ENCODE measurements around the gene LRIG1.

GRCh38 chr3:66382142-66382541 lies 118.7 kb downstream of the LRIG1 start:
- TF ChIP-seq, protein P1, sequence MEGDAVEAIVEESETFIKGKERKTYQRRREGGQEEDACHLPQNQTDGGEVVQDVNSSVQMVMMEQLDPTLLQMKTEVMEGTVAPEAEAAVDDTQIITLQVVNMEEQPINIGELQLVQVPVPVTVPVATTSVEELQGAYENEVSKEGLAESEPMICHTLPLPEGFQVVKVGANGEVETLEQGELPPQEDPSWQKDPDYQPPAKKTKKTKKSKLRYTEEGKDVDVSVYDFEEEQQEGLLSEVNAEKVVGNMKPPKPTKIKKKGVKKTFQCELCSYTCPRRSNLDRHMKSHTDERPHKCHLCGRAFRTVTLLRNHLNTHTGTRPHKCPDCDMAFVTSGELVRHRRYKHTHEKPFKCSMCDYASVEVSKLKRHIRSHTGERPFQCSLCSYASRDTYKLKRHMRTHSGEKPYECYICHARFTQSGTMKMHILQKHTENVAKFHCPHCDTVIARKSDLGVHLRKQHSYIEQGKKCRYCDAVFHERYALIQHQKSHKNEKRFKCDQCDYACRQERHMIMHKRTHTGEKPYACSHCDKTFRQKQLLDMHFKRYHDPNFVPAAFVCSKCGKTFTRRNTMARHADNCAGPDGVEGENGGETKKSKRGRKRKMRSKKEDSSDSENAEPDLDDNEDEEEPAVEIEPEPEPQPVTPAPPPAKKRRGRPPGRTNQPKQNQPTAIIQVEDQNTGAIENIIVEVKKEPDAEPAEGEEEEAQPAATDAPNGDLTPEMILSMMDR (IDR thresholded peaks at IDR 0.05): no peak
- TF ChIP-seq EP300 (IDR thresholded peaks at IDR 0.05) (no peak), POLR2A (IDR thresholded peaks at IDR 0.05) (no peak)

Data from tibial nerve (tissue), 4 donors.